Omental fat pad (tissue), 4 donors: ENCODE results near the gene PTPRD. TPM values are rescaled to one million over a fixed set of nuclear protein-coding genes. Genes with fewer than 3 reads are reported as not detected.

Experiments used
- ATAC-seq: fragments of 150-250 bp; one replicate; pipeline ENCODE4 v1.9.1; 2016; ENCODE audit warnings: mild to moderate bottlenecking, moderate library complexity; ENCODE audit not compliant: low FRiP score
- DNase-seq: peaks from one replicate; pipeline ENCODE4 v3.0.0-alpha.2; 2019; ENCODE audit warnings: low spot score
- CTCF ChIP-seq, 3 donors: fragments of 450-650 bp; IDR thresholded peaks; one replicate each; pipeline ENCODE4 v1.5.1; 2016 to 2017; ENCODE audit warnings: antibody characterized with exemption in 3 of 3, mild to moderate bottlenecking in 3 of 3, moderate library complexity in 2 of 3
- total RNA-seq, 4 donors: library from RNA; depleted of rRNA; stranded (reverse); fragments of >200 nt; gene quantifications; one replicate each; pipeline ENCODE4 v1.1.0, GENCODE V29; 2016

Gene PTPRD
- total RNA-seq, 4 donors from 2014 or later: 3.5 to 34.2 (median 11.2) TPM

- DNase-seq (no peak), ATAC-seq (no peak)
- TF ChIP-seq CTCF (IDR thresholded peaks at IDR 0.05): no peak
Observed at GRCh38 chr9:9585920-9586319, 1026.9 kb downstream of the PTPRD start.

GRCh38 chr9:9574080-9574479 is 1038.7 kb downstream of the PTPRD start:
- no peak for TF ChIP-seq CTCF (IDR thresholded peaks at IDR 0.05)
- ATAC-seq: no peak
- DNase-seq: no peak

GRCh38 chr9:9565700-9566099 is 1047.1 kb downstream of the PTPRD start:
- ATAC-seq (no peak), DNase-seq (no peak)
- TF ChIP-seq CTCF (IDR thresholded peaks at IDR 0.05): no peak

GRCh38 chr9:9563817-9564216 is 1049.0 kb downstream of the PTPRD start:
- DNase-seq: no peak
- TF ChIP-seq CTCF (IDR thresholded peaks at IDR 0.05): no peak
- ATAC-seq: no peak

- TF ChIP-seq CTCF (IDR thresholded peaks at IDR 0.05): no peak
- no peak for DNase-seq
- ATAC-seq: no peak
Observed at GRCh38 chr9:9560382-9561035, 1052.3 kb downstream of the PTPRD start.

GRCh38 chr9:9558907-9559306 is 1053.9 kb downstream of the PTPRD start:
- DNase-seq (no peak), ATAC-seq (no peak)
- TF ChIP-seq CTCF (IDR thresholded peaks at IDR 0.05): no peak

GRCh38 chr9:9557804-9558334 is 1054.9 kb downstream of the PTPRD start:
- ATAC-seq: no peak
- TF ChIP-seq CTCF (IDR thresholded peaks at IDR 0.05): no peak
- DNase-seq: no peak
